HepG2 (cell line): ENCODE measurements around the gene ZC3H7B. TPM values are rescaled to one million over a fixed set of nuclear protein-coding genes. Genes with fewer than 3 reads are reported as not detected.
A peak's percentile ranks its signal among the peaks of the same experiment; 100 is the strongest.

Source experiments
- ATAC-seq: fragments of 200-7000 bp; cut with Tn5 transposase; 3 replicates; pipeline ENCODE4 v1.9.1; 2020; ENCODE audit warnings: mild to moderate bottlenecking, moderate library complexity
- BruUV-seq: library from RNA; stranded (reverse); fragments of 400-500 nt; replicated peaks from 2 replicates; lab custom pipeline; 2021; lab: Mats Ljungman, UMichigan
- CTCF ChIA-PET: fragments of 300-600 bp; formaldehyde crosslinking; extraction: SDS; loops from one replicate; lab custom pipeline; 2021; ENCODE audit warnings: low total read pairs, inconsistent platforms, low intra/inter-chr PET ratio; lab: Yijun Ruan, JAX
- POLR2A ChIA-PET: fragments of 350-600 bp; sonication (Branson Sonifier 250); formaldehyde crosslinking; loops from one replicate; lab custom pipeline; 2020; ENCODE audit warnings: antibody characterized with exemption, inconsistent platforms; lab: Yijun Ruan, JAX
- DNase-seq: peaks from one replicate; pipeline ENCODE4 v3.0.0-alpha.2; 2015; ENCODE audit warnings: low spot score
- FAIRE-seq: peaks from 3 replicates; lab custom pipeline; 2011; peaks lifted over from hg19 to GRCh38; lab: Jason Lieb, UNC
- H2AFZ ChIP-seq: one replicate; pipeline ENCODE4 v1.6.1; 2011; ENCODE audit warnings: low read length, inconsistent platforms
- H3K27ac ChIP-seq: fragments of 300-600 bp; 3 replicates; pipeline ENCODE4 v1.8.0; 2011; ENCODE audit warnings: mixed run types, mild to moderate bottlenecking, mixed read lengths, low read length, inconsistent platforms; ENCODE audit not compliant: insufficient read depth; ENCODE audit errors: extremely low read length
- H3K27me3 ChIP-seq, 2 experiments: fragments of 200-600 bp in 1 of 2; 2 replicates in 1 of 2; 3 replicates in 1 of 2; pipeline versions ENCODE4 v1.6.0 to v1.8.0; 2011; ENCODE audit warnings: low read length in 2 of 2, mild to moderate bottlenecking in 2 of 2, moderate library complexity in 2 of 2, inconsistent platforms in 1 of 2; ENCODE audit not compliant: insufficient read depth in 2 of 2, control insufficient read depth in 1 of 2
- H3K36me3 ChIP-seq, 2 experiments: fragments of 200-600 bp in 1 of 2; replicated peaks in 1 of 2; 2 replicates in 1 of 2; 3 replicates in 1 of 2; pipeline versions ENCODE4 v1.5.1 to v1.8.0; 2011; ENCODE audit warnings: low read length in 2 of 2, inconsistent platforms in 1 of 2; ENCODE audit not compliant: insufficient read depth in 2 of 2, control insufficient read depth in 1 of 2
- H3K4me1 ChIP-seq: 2 replicates; pipeline ENCODE4 v1.5.1; 2012; ENCODE audit warnings: low read length, inconsistent platforms; ENCODE audit not compliant: insufficient read depth
- H3K4me2 ChIP-seq: 2 replicates; pipeline ENCODE4 v1.6.0; 2011; ENCODE audit warnings: low read depth, low read length, inconsistent platforms
- H3K4me3 ChIP-seq, 3 experiments: fragments of 200-600 bp in 1 of 3; sonication (generic), shearing (Covaris generic) in 1 of 3; replicated peaks in 1 of 3; 2 replicates each; pipeline ENCODE4 v1.5.1; 2011 to 2016; ENCODE audit warnings: low read length in 3 of 3, inconsistent platforms in 2 of 3, low read depth in 2 of 3, mild to moderate bottlenecking in 2 of 3, control low read depth in 1 of 3, mixed read lengths in 1 of 3; ENCODE audit not compliant: insufficient read depth in 1 of 3
- H3K79me2 ChIP-seq: one replicate; pipeline ENCODE4 v1.6.1; 2011; ENCODE audit warnings: low read length, inconsistent platforms; ENCODE audit not compliant: insufficient read depth
- H3K9ac ChIP-seq: 2 replicates; pipeline ENCODE4 v1.6.0; 2011; ENCODE audit warnings: mild to moderate bottlenecking, low read depth, low read length, inconsistent platforms; ENCODE audit not compliant: insufficient read depth
- H3K9me3 ChIP-seq: 2 replicates; pipeline ENCODE4 v1.5.1; 2012; ENCODE audit warnings: mild to moderate bottlenecking, low read length
- H4K20me1 ChIP-seq: 2 replicates; pipeline ENCODE4 v1.6.0; 2011; ENCODE audit warnings: inconsistent platforms, mild to moderate bottlenecking, low read length, moderate library complexity; ENCODE audit not compliant: insufficient read depth
- DR1 ChIP-seq: sonication (generic); formaldehyde crosslinking; IDR thresholded peaks from 2 replicates; pipeline ENCODE4 v1.8.0; 2021; ENCODE audit warnings: mild to moderate bottlenecking, missing genetic modification reagents, inconsistent platforms
- KDM2A ChIP-seq: sonication (generic); formaldehyde crosslinking; IDR thresholded peaks from 2 replicates; pipeline ENCODE4 v1.4.0; 2020; ENCODE audit warnings: low read depth, missing genetic modification reagents, borderline replicate concordance
- KLF6 ChIP-seq: IDR thresholded peaks from 2 replicates; pipeline ENCODE4 v1.8.0; 2016; ENCODE audit warnings: missing biosample characterization, missing genetic modification reagents
- LCORL ChIP-seq, 2 experiments: fragments of 450-650 bp in 1 of 2; sonication (generic) in 1 of 2; formaldehyde crosslinking in 1 of 2; IDR thresholded peaks; 2 replicates each; pipeline versions ENCODE4 v1.5.0 to v1.6.1; 2017 to 2020; ENCODE audit warnings: antibody characterized with exemption in 1 of 2, missing genetic modification reagents in 1 of 2
- NCOA1 ChIP-seq: sonication (generic); formaldehyde crosslinking; IDR thresholded peaks from 2 replicates; pipeline ENCODE4 v1.9.0; 2021; ENCODE audit warnings: missing genetic modification reagents
- ZNF101 ChIP-seq: sonication (generic); formaldehyde crosslinking; IDR thresholded peaks from 2 replicates; pipeline ENCODE4 v1.4.0; 2020; ENCODE audit warnings: mild to moderate bottlenecking, low read depth, missing genetic modification reagents, borderline replicate concordance
- ZNF260 ChIP-seq: sonication (generic); formaldehyde crosslinking; IDR thresholded peaks from 2 replicates; pipeline ENCODE4 v1.4.0; 2020; ENCODE audit warnings: missing genetic modification reagents, low read depth, mild to moderate bottlenecking, borderline replicate concordance
- ZNF558 ChIP-seq: sonication (generic); formaldehyde crosslinking; IDR thresholded peaks from 2 replicates; pipeline ENCODE4 v1.9.0; 2022; ENCODE audit warnings: mild to moderate bottlenecking, missing genetic modification reagents, borderline replicate concordance
- ZNF609 ChIP-seq: sonication (generic); formaldehyde crosslinking; IDR thresholded peaks from 2 replicates; pipeline ENCODE4 v1.4.0; 2020; ENCODE audit warnings: mild to moderate bottlenecking, missing genetic modification reagents, borderline replicate concordance
- ZZZ3 ChIP-seq: sonication (generic); formaldehyde crosslinking; IDR thresholded peaks from 2 replicates; pipeline ENCODE4 v1.4.0; 2020; ENCODE audit warnings: missing genetic modification reagents, mild to moderate bottlenecking, borderline replicate concordance
- WGBS: methylation state at CpG from one replicate; pipeline ENCODE4 v1.1.6; 2017; ENCODE audit warnings: low lambda C conversion rate; 5-methylcytosine and 5-hydroxymethylcytosine counted together
- in situ Hi-C: cut with HindIII; loops from 2 replicates; pipeline ENCODE4 v1.10.0; 2017; ENCODE audit warnings: low pct_unique_long_range_greater_than_20kb; ENCODE audit not compliant: extremely low pct_ligation_motif_present
- intact Hi-C: fragments of 100-400 bp; cut with micrococcal nuclease; formaldehyde crosslinking; loops from one replicate; pipeline ENCODE4 v1.10.0; 2022; ENCODE audit not compliant: unreplicated experiment
- polyA plus RNA-seq, 8 experiments: library from polyadenylated mRNA; depleted of rRNA in 3 of 8; stranded (reverse) in 7 of 8; unstranded in 1 of 8; fragments of >200 nt; fragmentation: Illumina TruSeq in 4 of 8; extraction: Trizol in 4 of 8; gene quantifications; 2 replicates each; pipeline versions ENCODE4 v1.2.1 to v1.2.3, GENCODE V29; 2011 to 2016; ENCODE audit warnings: low read depth in 4 of 8, missing spikeins in 1 of 8, mixed read lengths in 1 of 8; ENCODE audit not compliant: insufficient read depth in 1 of 8
- total RNA-seq, 5 experiments: library from RNA; depleted of rRNA; stranded (reverse); fragments of >200 nt; fragmentation: Illumina TruSeq; extraction: Trizol; gene quantifications; 2 replicates each; pipeline ENCODE4 v1.2.3, GENCODE V29; 2016; ENCODE audit warnings: low read depth in 1 of 5

The ZC3H7B gene
- total and polyA plus RNA-seq, 2 of the 13 experiments (the other 11 are each of a cell fraction or from before 2014, with no cell fraction given) = 26.4 to 37.2 TPM

DNA sequence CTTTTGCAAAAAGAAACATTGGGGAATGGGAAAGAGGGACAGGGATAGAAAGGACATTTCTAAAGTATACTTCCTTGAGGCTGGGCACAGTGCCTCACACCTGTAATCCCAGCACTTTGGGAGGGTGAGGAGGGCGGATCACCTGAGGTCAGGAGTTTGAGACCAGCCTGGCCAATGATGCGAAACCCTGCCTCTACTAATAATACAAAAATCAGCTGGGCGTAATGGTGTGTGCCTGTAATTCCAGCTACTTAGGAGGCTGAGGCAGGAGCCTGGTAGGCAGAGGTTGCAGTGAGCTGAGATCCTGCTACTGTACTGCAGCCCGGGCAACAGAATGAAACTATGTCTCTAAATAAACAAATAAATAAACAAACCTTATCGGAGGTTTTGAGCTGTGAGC lies 64.1 kb downstream of the ZC3H7B start:
- H3K36me3 ChIP-seq = no peaks in the 10 kb centered on the region
- BruUV-seq = no TSS peak
- ChIA-PET POLR2A (interaction anchor here (7.5 kb wide), 1 partner anchor 16 kb away, joined by 135 read pairs; the partner anchor contains the start of gene TEF), CTCF (no interaction called here)
- H3K4me2 ChIP-seq = peak overlapping the region; percentile 94
- no peak overlapping the region for H3K9ac ChIP-seq
- no peaks in the 10 kb centered on the region; a peak in 1 of 5 replicates for H3K27me3 ChIP-seq
- no peaks in the 10 kb centered on the region for H4K20me1 ChIP-seq
- no peak for DNase-seq
- no peak for FAIRE-seq
- WGBS = 41% methylated on average over 5 of the region's 5 CpGs
- H3K9me3 ChIP-seq = no peaks in the 10 kb centered on the region
- TF ChIP-seq KLF6 (CRISPR knock-in tag) (no peak), ZNF260 (CRISPR knock-in tag) (no peak), DR1 (CRISPR knock-in tag) (no peak), NCOA1 (CRISPR knock-in tag) (0 out of 2 replicates have a peak, but pooled peaks have one; percentile 31), LCORL (IDR thresholded peaks at IDR 0.05) (no peak), LCORL (CRISPR knock-in tag; IDR thresholded peaks at IDR 0.05) (no peak)
- intact Hi-C loops (loop anchor here (10.0 kb wide), 1 partner anchor 61 kb away; the partner anchor contains the start of gene ZC3H7B), in situ Hi-C loops (no loop called here)
- H3K79me2 ChIP-seq = no peaks in the 10 kb centered on the region
- no peak overlapping the region for H2AFZ ChIP-seq
- H3K27ac ChIP-seq = no peak overlapping the region
- ATAC-seq = no peak
- H3K4me3 ChIP-seq = peak overlapping the region in 1 of 3 experiments; percentile 15; a peak in 1 of 6 replicates
- H3K4me1 ChIP-seq = peaks cover 61% of the 10 kb centered on the region

- no peak for FAIRE-seq
- Histone ChIP-seq H3K36me3 (no peaks in the 10 kb centered on the region), H3K27ac (no peak overlapping the region), H4K20me1 (no peaks in the 10 kb centered on the region), H3K9ac (peak overlapping the region; percentile 12), H2AFZ (no peak overlapping the region), H3K4me3 (peak overlapping the region in 1 of 3 experiments; percentile 61; a peak in 2 of 6 replicates), H3K4me2 (peak overlapping the region; percentile 68), H3K9me3 (no peaks in the 10 kb centered on the region), H3K79me2 (no peaks in the 10 kb centered on the region), H3K4me1 (peaks cover 53% of the 10 kb centered on the region), H3K27me3 (no peaks in the 10 kb centered on the region; a peak in 1 of 5 replicates)
- no peak for DNase-seq
- POLR2A ChIA-PET = interaction anchor here (0.9 to 7.5 kb wide), 7 partner anchors 12 to 80 kb away, joined by 3 to 135 read pairs (median 4); partner anchors contain the start of genes RANGAP1, TEF and TOB2
- no TSS peak for BruUV-seq
- CTCF ChIA-PET = no interaction called here
- in situ Hi-C loops = no loop called here
- no peak for ATAC-seq
- intact Hi-C loops = loop anchor here (10.0 kb wide), 1 partner anchor 62 kb away; the partner anchor contains the start of gene ZC3H7B
- 48% methylated on average over 13 of the region's 17 CpGs for WGBS
- no peak for TF ChIP-seq KDM2A (CRISPR knock-in tag)
- 0 out of 2 replicates have a peak, but pooled peaks have one; percentile 49 for TF ChIP-seq ZNF101 (CRISPR knock-in tag)
- TF ChIP-seq ZZZ3 (CRISPR knock-in tag) = 0 out of 2 replicates have a peak, but pooled peaks have one; percentile 43
- 0 out of 2 replicates have a peak, but pooled peaks have one; percentile 9 for TF ChIP-seq ZNF558
- TF ChIP-seq ZNF609 (CRISPR knock-in tag) = 0 out of 2 replicates have a peak, but pooled peaks have one; percentile 9
Observed at GRCh38 chr22:41366323-41367029, 65.2 kb downstream of the ZC3H7B start.
